H9 (cell line): ENCODE results near the gene BTRC. TPM values are rescaled to one million over a fixed set of nuclear protein-coding genes. Genes with fewer than 3 reads are reported as not detected.

Experiments
- DNase-seq: peaks from one replicate; pipeline ENCODE4 v3.0.0-alpha.2; 2017
- H2AFZ ChIP-seq: one replicate; pipeline ENCODE4 v1.6.1; 2013; ENCODE audit warnings: mild to moderate bottlenecking, low read length, control low read depth, moderate library complexity
- H2AK5ac ChIP-seq: 2 replicates; pipeline ENCODE4 v1.6.1; 2013; ENCODE audit warnings: low read length, control low read depth, mixed read lengths; ENCODE audit not compliant: insufficient read length
- H2BK120ac ChIP-seq: one replicate; pipeline ENCODE4 v1.6.1; 2013; ENCODE audit warnings: low read depth, mild to moderate bottlenecking, low read length, control low read depth, inconsistent platforms; ENCODE audit not compliant: poor library complexity, severe bottlenecking
- H2BK12ac ChIP-seq: 2 replicates; pipeline ENCODE4 v1.6.1; 2013; ENCODE audit warnings: low read length, control low read depth, mixed read lengths, low read depth; ENCODE audit not compliant: insufficient read length
- H2BK15ac ChIP-seq: 2 replicates; pipeline ENCODE4 v1.6.1; 2013; ENCODE audit warnings: low read depth, low read length, control low read depth
- H2BK20ac ChIP-seq: one replicate; pipeline ENCODE4 v1.6.1; 2013; ENCODE audit warnings: low read depth, mild to moderate bottlenecking, low read length, control low read depth, inconsistent platforms; ENCODE audit not compliant: poor library complexity, severe bottlenecking
- H2BK5ac ChIP-seq: 2 replicates; pipeline ENCODE4 v1.6.1; 2013; ENCODE audit warnings: low read length, control low read depth, mixed read lengths; ENCODE audit not compliant: insufficient read length
- H3K14ac ChIP-seq: 2 replicates; pipeline ENCODE4 v1.6.1; 2013; ENCODE audit warnings: low read length, control low read depth; ENCODE audit not compliant: insufficient read depth
- H3K18ac ChIP-seq: 2 replicates; pipeline ENCODE4 v1.6.1; 2013; ENCODE audit warnings: low read depth, mild to moderate bottlenecking, mixed read lengths, low read length, control low read depth; ENCODE audit not compliant: insufficient read length
- H3K23ac ChIP-seq: 2 replicates; pipeline ENCODE4 v1.6.1; 2013; ENCODE audit warnings: low read length, control low read depth, mixed read lengths, low read depth; ENCODE audit not compliant: insufficient read length
- H3K23me2 ChIP-seq: 2 replicates; pipeline ENCODE4 v1.6.1; 2013; ENCODE audit warnings: low read depth, mild to moderate bottlenecking, mixed read lengths, low read length, control low read depth; ENCODE audit not compliant: insufficient read length, poor library complexity, severe bottlenecking
- H3K27ac ChIP-seq: 2 replicates; pipeline ENCODE4 v1.5.1; 2013; ENCODE audit warnings: low read length, control low read depth, mixed read lengths, low read depth; ENCODE audit not compliant: insufficient read length
- H3K27me3 ChIP-seq: 2 replicates; pipeline ENCODE4 v1.6.1; 2013; ENCODE audit warnings: low read length, control low read depth, inconsistent platforms; ENCODE audit not compliant: insufficient read depth
- H3K4ac ChIP-seq: 2 replicates; pipeline ENCODE4 v1.6.1; 2013; ENCODE audit warnings: low read depth, mild to moderate bottlenecking, control low read depth, inconsistent platforms, low read length, moderate library complexity
- H3K4me1 ChIP-seq: 2 replicates; pipeline ENCODE4 v1.6.1; 2013; ENCODE audit warnings: low read length, control low read depth, inconsistent platforms; ENCODE audit not compliant: insufficient read depth
- H3K4me2 ChIP-seq: 2 replicates; pipeline ENCODE4 v1.6.1; 2013; ENCODE audit warnings: low read length, control low read depth, mixed read lengths; ENCODE audit not compliant: insufficient read length, insufficient read depth
- H3K56ac ChIP-seq: 2 replicates; pipeline ENCODE4 v1.6.1; 2013; ENCODE audit warnings: low read depth, mild to moderate bottlenecking, mixed read lengths, low read length, control low read depth; ENCODE audit not compliant: insufficient read length
- H3K79me1 ChIP-seq: 2 replicates; pipeline ENCODE4 v1.6.1; 2013; ENCODE audit warnings: low read depth, mild to moderate bottlenecking, moderate library complexity, low read length, control low read depth, inconsistent platforms; ENCODE audit not compliant: insufficient read depth, poor library complexity, severe bottlenecking
- H3K79me2 ChIP-seq: 2 replicates; pipeline ENCODE4 v1.6.1; 2013; ENCODE audit warnings: low read length, control low read depth, inconsistent platforms; ENCODE audit not compliant: insufficient read depth
- H3K9ac ChIP-seq: 2 replicates; pipeline ENCODE4 v1.6.1; 2013; ENCODE audit warnings: low read length, control low read depth, mixed read lengths; ENCODE audit not compliant: insufficient read length; ENCODE audit errors: extremely low read depth
- H3K9me3 ChIP-seq: one replicate; pipeline ENCODE4 v1.6.1; 2013; ENCODE audit warnings: low read depth, low read length, inconsistent platforms; ENCODE audit not compliant: control insufficient read depth
- H3T11ph ChIP-seq: one replicate; pipeline ENCODE4 v1.6.1; 2013; ENCODE audit warnings: mild to moderate bottlenecking, low read length, control low read depth, inconsistent platforms
- H4K20me1 ChIP-seq: one replicate; pipeline ENCODE4 v1.6.1; 2013; ENCODE audit not compliant: control insufficient read depth, insufficient read length, insufficient read depth
- H4K5ac ChIP-seq: 2 replicates; pipeline ENCODE4 v1.6.1; 2013; ENCODE audit warnings: low read depth, mild to moderate bottlenecking, mixed read lengths, low read length, control low read depth; ENCODE audit not compliant: insufficient read length
- H4K8ac ChIP-seq: replicated peaks from 2 replicates; pipeline ENCODE4 v1.6.1; 2013; ENCODE audit warnings: low read length, control low read depth, mixed read lengths, low read depth; ENCODE audit not compliant: insufficient read length
- H4K91ac ChIP-seq: 2 replicates; pipeline ENCODE4 v1.6.1; 2013; ENCODE audit warnings: low read depth, mild to moderate bottlenecking, moderate library complexity, mixed read lengths, low read length, control low read depth; ENCODE audit not compliant: insufficient read length
- H3K27ac Mint-ChIP-seq, 3 experiments: 2 replicates in 2 of 3; 3 replicates in 1 of 3; pipeline ENCODE4 v1.8.0; 2020 to 2021; ENCODE audit warnings: mixed read lengths in 3 of 3, mild to moderate bottlenecking in 1 of 3, moderate library complexity in 1 of 3
- H3K27me3 Mint-ChIP-seq: 2 replicates; pipeline ENCODE4 v1.8.0; 2021; ENCODE audit warnings: low read depth, mild to moderate bottlenecking, moderate library complexity, mixed read lengths
- H3K36me3 Mint-ChIP-seq, 3 experiments: 2 replicates in 2 of 3; 3 replicates in 1 of 3; pipeline ENCODE4 v1.8.0; 2020 to 2021; ENCODE audit warnings: low read depth in 3 of 3, mixed read lengths in 3 of 3; ENCODE audit not compliant: insufficient read depth in 1 of 3
- H3K4me1 Mint-ChIP-seq, 2 experiments: 2 replicates each; pipeline ENCODE4 v1.8.0; 2020; ENCODE audit warnings: mixed read lengths in 2 of 2
- H3K4me3 Mint-ChIP-seq, 2 experiments: 2 replicates in 1 of 2; 3 replicates in 1 of 2; pipeline ENCODE4 v1.8.0; 2020 to 2021; ENCODE audit warnings: mild to moderate bottlenecking in 2 of 2, mixed read lengths in 2 of 2, moderate library complexity in 1 of 2
- H3K9me3 Mint-ChIP-seq, 2 experiments: 2 replicates in 1 of 2; 3 replicates in 1 of 2; pipeline ENCODE4 v1.8.0; 2020; ENCODE audit warnings: mild to moderate bottlenecking in 2 of 2, mixed read lengths in 2 of 2, moderate library complexity in 1 of 2
- CTCF ChIP-seq: fragments of 200-600 bp; sonication (generic); conservative IDR thresholded peaks from 3 replicates; pipeline ENCODE4 v1.8.0; 2021; ENCODE audit warnings: antibody characterized with exemption, mild to moderate bottlenecking
- WGBS: extraction: QIAGEN DNeasy Blood & Tissue Kit; methylation state at CpG from one replicate; pipeline ENCODE4 v1.1.7; 2013; ENCODE audit warnings: missing lambda C conversion rate, low lambda C conversion rate, mixed read lengths; ENCODE audit not compliant: insufficient read length; ENCODE audit errors: extremely low coverage; 5-methylcytosine and 5-hydroxymethylcytosine counted together
- total RNA-seq: library from RNA; stranded (reverse); gene quantifications from 2 replicates; pipeline ENCODE4 v1.2.1, GENCODE V29; 2021

BTRC gene
- total RNA-seq, 1 experiment from 2014 or later, result 24.2 TPM

DNA sequence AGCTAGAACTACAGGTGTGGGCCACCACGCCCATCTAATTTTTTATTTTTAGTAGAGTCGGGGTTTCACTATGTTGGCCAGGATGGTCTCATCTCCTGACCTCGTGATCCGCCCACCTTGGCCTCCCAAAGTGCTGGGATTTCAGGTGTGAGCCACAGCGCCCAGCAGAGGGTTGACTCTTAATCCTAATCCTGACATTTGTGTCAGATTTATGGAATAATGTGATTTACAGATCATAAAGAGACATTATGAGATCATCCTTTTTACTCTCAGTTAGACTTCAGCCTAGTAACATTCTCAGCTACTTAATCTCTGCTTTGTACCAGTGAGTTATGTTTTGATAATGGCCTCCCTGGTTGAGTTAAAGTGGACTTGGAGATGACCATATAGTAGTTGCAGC, 2.2 kb downstream of the BTRC start:
- no peaks in the 10 kb centered on the region for H3K79me1 ChIP-seq
- TF ChIP-seq CTCF, result no peak
- H2BK20ac ChIP-seq, result no peak overlapping the region
- H3K9me3 ChIP-seq, result no peaks in the 10 kb centered on the region
- H3K4me3 Mint-ChIP-seq, result peak overlapping the region in 1 of 2 experiments; percentile 29; a peak in 1 of 5 replicates
- peaks cover 0 to 6% (median 0%) of the 10 kb centered on the region in 3 experiments; a peak in 2 of 7 replicates for H3K36me3 Mint-ChIP-seq
- H3K56ac ChIP-seq, result no peak overlapping the region
- WGBS, result no CpG with 5 or more reads among the region's 5 CpGs
- no peak overlapping the region for H3K4me2 ChIP-seq
- peaks cover 4% of the 10 kb centered on the region for H3K23me2 ChIP-seq
- no peaks in the 10 kb centered on the region for H3K79me2 ChIP-seq
- H3K23ac ChIP-seq, result no peak overlapping the region
- no peaks in the 10 kb centered on the region for H3K4me1 ChIP-seq
- H2BK15ac ChIP-seq, result no peak overlapping the region
- no peak overlapping the region for H3K18ac ChIP-seq
- H3K4me1 Mint-ChIP-seq, result peaks cover 18 to 22% of the 10 kb centered on the region in 2 experiments
- no peak overlapping the region for H4K91ac ChIP-seq
- H3K27me3 ChIP-seq, result no peaks in the 10 kb centered on the region
- no peak overlapping the region for H2BK120ac ChIP-seq
- H2AK5ac ChIP-seq, result no peak overlapping the region
- no peak overlapping the region for H4K5ac ChIP-seq
- no peak overlapping the region for H2BK12ac ChIP-seq
- no peak for DNase-seq
- no peak overlapping the region for H3T11ph ChIP-seq
- H3K9ac ChIP-seq, result no peak overlapping the region
- H3K14ac ChIP-seq, result no peak overlapping the region
- no peak overlapping the region for H4K8ac ChIP-seq
- H3K27ac Mint-ChIP-seq, result no peak overlapping the region
- no peak overlapping the region for H2BK5ac ChIP-seq
- H3K27me3 Mint-ChIP-seq, result peaks cover 2% of the 10 kb centered on the region; the same call in 1 of the 2 replicates
- no peak overlapping the region for H3K27ac ChIP-seq
- no peaks in the 10 kb centered on the region; a peak in 1 of 5 replicates for H3K9me3 Mint-ChIP-seq
- no peaks in the 10 kb centered on the region for H4K20me1 ChIP-seq
- no peak overlapping the region for H2AFZ ChIP-seq
- H3K4ac ChIP-seq, result no peak overlapping the region
